DOHH2 (cell line): Measurements from ENCODE around the gene LGI2.

Experiments
- EZH2phosphoT487 ChIP-seq: fragments of 200-600 bp; sonication (generic); IDR thresholded peaks from 2 replicates; pipeline ENCODE4 v1.6.1; 2017; ENCODE audit warnings: borderline replicate concordance, mild to moderate bottlenecking, antibody characterized with exemption, low read length, moderate library complexity, mixed read lengths
- TF ChIP-seq, protein P1 (sequence below): fragments of 200-600 bp; sonication (generic); IDR thresholded peaks from one replicate; pipeline ENCODE4 v1.5.1; 2014; ENCODE audit warnings: antibody characterized with exemption, mild to moderate bottlenecking, low read depth, low read length; ENCODE audit not compliant: poor library complexity, severe bottlenecking

DNA sequence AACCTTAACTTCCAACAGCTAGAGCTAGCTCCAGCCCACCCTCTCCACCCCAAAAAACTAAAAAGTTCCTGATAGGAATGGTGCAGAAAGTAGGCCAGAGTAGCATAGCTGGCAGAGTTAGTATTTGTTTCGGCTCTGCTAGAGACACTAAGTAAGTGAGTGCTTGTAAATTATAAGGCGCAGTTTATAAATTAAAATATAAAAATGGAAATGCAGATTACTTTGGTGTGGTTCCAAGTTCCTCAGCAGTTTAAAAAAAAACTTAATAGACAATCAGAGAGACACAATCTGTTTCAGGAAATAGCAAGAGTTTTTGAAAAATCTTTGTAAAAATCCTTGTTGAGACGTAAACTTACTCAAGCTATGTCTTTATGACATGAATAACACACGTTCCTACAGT, 2.8 kb upstream of the LGI2 start:
- TF ChIP-seq, protein P1, sequence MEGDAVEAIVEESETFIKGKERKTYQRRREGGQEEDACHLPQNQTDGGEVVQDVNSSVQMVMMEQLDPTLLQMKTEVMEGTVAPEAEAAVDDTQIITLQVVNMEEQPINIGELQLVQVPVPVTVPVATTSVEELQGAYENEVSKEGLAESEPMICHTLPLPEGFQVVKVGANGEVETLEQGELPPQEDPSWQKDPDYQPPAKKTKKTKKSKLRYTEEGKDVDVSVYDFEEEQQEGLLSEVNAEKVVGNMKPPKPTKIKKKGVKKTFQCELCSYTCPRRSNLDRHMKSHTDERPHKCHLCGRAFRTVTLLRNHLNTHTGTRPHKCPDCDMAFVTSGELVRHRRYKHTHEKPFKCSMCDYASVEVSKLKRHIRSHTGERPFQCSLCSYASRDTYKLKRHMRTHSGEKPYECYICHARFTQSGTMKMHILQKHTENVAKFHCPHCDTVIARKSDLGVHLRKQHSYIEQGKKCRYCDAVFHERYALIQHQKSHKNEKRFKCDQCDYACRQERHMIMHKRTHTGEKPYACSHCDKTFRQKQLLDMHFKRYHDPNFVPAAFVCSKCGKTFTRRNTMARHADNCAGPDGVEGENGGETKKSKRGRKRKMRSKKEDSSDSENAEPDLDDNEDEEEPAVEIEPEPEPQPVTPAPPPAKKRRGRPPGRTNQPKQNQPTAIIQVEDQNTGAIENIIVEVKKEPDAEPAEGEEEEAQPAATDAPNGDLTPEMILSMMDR: no peak
- TF ChIP-seq EZH2phosphoT487: no peak
